Fibroblast of skin of left quadriceps (primary cell): ENCODE data around the gene NT5C1A.

Experiments used
- DNase-seq, 2 experiments: peaks; one replicate each; pipeline ENCODE4 v3.0.0-alpha.2; 2013; ENCODE audit warnings: low read depth in 2 of 2

The NT5C1A gene

GRCh38 chr1:39671793-39672550 is at the start of gene NT5C1A:
NT5C1A (minus strand) TSS chr1:39672107; CDS start chr1:39672038, 69 bp downstream.
- no peak for DNase-seq

GRCh38 chr1:39721664-39722063 is 49.8 kb upstream of the NT5C1A start:
- DNase-seq, result no peak

GRCh38 chr1:39720094-39720999 is 48.4 kb upstream of the NT5C1A start:
- DNase-seq, result peak; percentile 22 to 39

- DNase-seq, result no peak
Measured at GRCh38 chr1:39717809-39718208, 45.9 kb upstream of the NT5C1A start.

GRCh38 chr1:39713557-39713956 is 41.6 kb upstream of the NT5C1A start:
- DNase-seq, result no peak

GRCh38 chr1:39711966-39712340 is 40.0 kb upstream of the NT5C1A start:
- DNase-seq, result no peak

- no peak for DNase-seq
Measured at GRCh38 chr1:39711104-39711965, 39.4 kb upstream of the NT5C1A start.

GRCh38 chr1:39707506-39707905 is 35.6 kb upstream of the NT5C1A start:
- no peak for DNase-seq

GRCh38 chr1:39704757-39705156 is 32.9 kb upstream of the NT5C1A start:
- DNase-seq, result no peak

GRCh38 chr1:39701049-39701439 is 29.1 kb upstream of the NT5C1A start:
- DNase-seq, result no peak

- DNase-seq, result no peak
Measured at GRCh38 chr1:39700348-39700747, 28.4 kb upstream of the NT5C1A start.

GRCh38 chr1:39699419-39699818 is 27.5 kb upstream of the NT5C1A start:
- DNase-seq, result no peak

GRCh38 chr1:39698568-39698967 is 26.7 kb upstream of the NT5C1A start:
- DNase-seq, result no peak

GRCh38 chr1:39696448-39696847 is 24.5 kb upstream of the NT5C1A start:
- no peak for DNase-seq

GRCh38 chr1:39695016-39695415 is 23.1 kb upstream of the NT5C1A start:
- DNase-seq, result no peak

- DNase-seq, result no peak
Measured at GRCh38 chr1:39694026-39694425, 22.1 kb upstream of the NT5C1A start.

GRCh38 chr1:39692152-39693074 is 20.5 kb upstream of the NT5C1A start:
- no peak for DNase-seq

- DNase-seq, result no peak
Measured at GRCh38 chr1:39691383-39692151, 19.7 kb upstream of the NT5C1A start, which contains the start of gene HPCAL4. HPCAL4 (minus strand) TSS chr1:39691433; CDS start chr1:39684603, 6,830 bp downstream.

- no peak for DNase-seq
Measured at GRCh38 chr1:39690794-39691382, 19.0 kb upstream of the NT5C1A start.

- no peak for DNase-seq
Measured at GRCh38 chr1:39690225-39690624, 18.3 kb upstream of the NT5C1A start.
